ENCODE results near the gene HACD2.
"Not testable (repeated sequence)": the region's sequence is repeated elsewhere in the genome, so short reads cannot be mapped to it uniquely, and the experiment has no call there.

HACD2 gene

DNA sequence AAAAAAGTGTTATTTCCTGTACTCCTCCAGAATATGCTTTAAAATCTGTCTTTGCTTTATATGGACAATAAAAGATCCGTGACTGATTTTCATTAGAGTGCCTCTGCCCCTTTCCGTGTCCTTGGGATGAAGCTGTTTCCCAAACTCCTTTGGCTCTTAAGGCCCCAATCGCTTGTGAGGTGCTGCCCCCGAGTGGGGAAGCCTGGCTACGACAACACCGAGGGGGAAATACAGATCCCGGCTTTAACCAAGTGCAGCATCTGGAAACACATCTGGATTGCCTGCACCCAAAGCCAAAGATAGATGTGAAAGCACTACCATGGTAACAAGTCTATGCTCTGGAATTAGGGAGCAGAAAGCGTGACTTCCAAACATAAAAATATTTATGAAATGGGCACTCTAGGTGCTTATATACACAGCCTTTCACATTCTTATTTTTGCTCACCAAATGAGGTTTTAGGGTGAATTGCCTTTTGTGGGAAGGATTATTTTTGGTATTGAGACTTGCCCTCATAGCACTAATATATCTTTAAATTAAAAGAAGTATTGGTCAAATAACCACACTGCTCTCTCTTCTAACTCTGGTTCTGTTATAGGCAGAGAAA, 95.4 kb downstream of the HACD2 start:
- TF ChIP-seq, protein P1, sequence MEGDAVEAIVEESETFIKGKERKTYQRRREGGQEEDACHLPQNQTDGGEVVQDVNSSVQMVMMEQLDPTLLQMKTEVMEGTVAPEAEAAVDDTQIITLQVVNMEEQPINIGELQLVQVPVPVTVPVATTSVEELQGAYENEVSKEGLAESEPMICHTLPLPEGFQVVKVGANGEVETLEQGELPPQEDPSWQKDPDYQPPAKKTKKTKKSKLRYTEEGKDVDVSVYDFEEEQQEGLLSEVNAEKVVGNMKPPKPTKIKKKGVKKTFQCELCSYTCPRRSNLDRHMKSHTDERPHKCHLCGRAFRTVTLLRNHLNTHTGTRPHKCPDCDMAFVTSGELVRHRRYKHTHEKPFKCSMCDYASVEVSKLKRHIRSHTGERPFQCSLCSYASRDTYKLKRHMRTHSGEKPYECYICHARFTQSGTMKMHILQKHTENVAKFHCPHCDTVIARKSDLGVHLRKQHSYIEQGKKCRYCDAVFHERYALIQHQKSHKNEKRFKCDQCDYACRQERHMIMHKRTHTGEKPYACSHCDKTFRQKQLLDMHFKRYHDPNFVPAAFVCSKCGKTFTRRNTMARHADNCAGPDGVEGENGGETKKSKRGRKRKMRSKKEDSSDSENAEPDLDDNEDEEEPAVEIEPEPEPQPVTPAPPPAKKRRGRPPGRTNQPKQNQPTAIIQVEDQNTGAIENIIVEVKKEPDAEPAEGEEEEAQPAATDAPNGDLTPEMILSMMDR (conservative IDR thresholded peaks at IDR 0.05) = peak; percentile 90
- no peak overlapping the region for H3K27ac ChIP-seq

DNA sequence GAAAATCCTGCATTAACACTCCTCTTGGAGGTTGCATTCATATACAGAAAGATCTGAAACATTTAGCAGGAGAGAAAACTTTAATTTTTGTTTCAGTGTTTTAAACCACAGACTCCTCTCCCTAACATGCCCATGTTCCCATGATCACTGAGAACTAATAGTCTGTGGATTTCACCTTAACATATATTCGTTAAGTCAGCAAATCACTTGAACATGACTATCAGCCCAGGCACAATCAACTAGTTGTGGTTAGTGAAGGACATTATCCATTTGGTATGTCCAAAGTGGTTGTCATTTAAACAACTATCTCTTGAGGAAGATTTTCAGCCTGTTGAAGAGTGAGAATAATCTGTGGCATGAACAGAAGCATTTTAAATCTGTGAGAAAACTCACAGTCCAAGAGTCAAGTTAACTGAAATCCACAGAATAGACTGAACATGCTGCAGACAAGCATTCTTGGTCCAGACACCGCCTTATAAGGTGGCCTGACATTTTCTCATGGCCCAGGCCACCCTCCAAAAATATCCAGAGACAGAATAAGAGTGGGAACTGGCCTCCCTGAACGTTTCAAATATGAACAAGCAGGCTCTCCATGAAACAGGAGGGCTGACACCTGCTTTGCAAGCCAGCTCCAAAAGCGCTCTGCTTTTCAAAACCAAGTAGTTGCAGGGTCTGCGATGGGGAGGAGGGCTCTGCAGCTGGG, 96.1 kb downstream of the HACD2 start:
- H3K27ac ChIP-seq = no peak overlapping the region
- TF ChIP-seq, protein P1 (conservative IDR thresholded peaks at IDR 0.05) = no peak

DNA sequence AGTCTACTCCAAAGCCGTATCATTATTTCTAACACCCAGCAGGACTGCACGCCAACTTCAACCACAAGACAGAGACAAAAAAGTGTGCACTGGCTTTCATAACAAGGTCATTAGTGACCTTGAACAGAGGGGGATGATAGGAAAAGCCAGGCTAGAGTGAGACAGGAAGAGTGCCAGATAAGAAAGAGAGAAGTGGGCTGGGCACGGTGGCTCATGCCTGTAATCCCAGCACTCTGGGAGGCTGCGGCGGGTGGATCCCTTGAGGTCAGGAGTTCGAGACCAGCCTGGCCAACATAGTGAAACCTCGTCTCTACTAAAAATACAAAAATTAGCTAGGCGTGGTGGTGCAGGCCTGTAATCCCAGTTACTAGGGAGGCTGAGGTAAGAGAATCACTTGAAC, 97.8 kb downstream of the HACD2 start:
- not testable (repeated sequence) for H3K27ac ChIP-seq

DNA sequence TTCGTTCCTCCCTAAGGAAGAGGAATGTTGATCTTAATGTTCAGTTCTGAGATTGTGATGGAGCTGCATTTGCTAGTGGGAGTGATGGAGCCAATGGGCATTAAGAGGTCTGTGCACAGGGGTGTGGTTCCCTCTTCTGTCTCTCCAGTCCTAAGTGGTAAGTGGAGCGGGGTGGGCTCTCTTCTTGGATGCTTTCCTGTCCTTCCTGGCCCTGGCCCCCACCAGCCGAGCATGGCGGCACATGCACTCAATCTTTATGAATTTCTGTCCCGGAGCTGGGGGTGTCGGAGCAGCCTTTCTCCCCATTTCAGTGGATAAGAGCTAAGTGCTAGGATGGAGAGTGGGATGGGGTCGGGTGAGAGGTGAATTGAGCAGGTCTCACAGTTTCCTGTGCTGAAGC, 98.4 kb downstream of the HACD2 start:
- TF ChIP-seq, protein P1 (conservative IDR thresholded peaks at IDR 0.05) = no peak
- H3K27ac ChIP-seq = no peak overlapping the region

DNA sequence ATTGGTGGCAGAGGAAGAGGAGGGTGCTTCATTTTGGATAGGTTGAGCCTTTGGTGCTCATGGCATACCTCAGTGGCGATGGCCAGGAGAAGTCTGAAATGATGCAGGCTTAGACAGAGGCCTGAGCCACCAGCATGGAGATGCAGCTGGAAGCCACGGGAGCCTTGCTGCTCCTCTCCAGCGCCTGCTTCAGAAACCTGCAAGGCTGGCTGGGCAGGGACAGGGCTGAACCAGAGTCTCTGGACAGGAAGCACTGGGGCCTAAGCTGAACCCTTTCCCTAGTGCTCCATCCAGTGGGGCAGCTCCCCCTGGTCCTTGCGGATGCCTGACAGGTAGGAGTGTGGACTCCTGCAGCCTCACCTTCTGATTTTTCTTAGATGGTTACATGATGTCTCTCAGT, 99.3 kb downstream of the HACD2 start:
- TF ChIP-seq, protein P1 (conservative IDR thresholded peaks at IDR 0.05) = no peak
- H3K27ac ChIP-seq = no peak overlapping the region

DNA sequence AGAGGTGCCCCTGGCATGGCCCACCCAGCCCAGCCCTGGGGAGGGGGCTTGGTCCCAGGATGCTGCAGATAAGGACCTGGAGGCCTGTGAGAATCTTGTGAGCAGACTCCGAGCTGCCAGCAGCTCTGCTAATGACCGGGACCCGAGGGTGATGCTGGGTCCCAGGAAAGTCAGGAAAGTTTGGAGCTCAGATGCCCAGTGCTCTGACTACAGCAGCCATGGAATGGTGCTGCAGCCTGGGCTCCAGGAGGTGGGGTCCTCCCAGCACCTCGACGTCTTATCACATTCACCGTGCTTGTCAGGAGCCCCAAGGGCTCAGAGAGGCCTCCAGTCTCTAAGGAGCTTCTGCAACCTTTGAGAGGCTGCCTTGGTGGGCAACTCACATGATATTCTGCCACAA, 101.7 kb downstream of the HACD2 start:
- no peak overlapping the region for H3K27ac ChIP-seq
- TF ChIP-seq, protein P1 (conservative IDR thresholded peaks at IDR 0.05) = no peak

DNA sequence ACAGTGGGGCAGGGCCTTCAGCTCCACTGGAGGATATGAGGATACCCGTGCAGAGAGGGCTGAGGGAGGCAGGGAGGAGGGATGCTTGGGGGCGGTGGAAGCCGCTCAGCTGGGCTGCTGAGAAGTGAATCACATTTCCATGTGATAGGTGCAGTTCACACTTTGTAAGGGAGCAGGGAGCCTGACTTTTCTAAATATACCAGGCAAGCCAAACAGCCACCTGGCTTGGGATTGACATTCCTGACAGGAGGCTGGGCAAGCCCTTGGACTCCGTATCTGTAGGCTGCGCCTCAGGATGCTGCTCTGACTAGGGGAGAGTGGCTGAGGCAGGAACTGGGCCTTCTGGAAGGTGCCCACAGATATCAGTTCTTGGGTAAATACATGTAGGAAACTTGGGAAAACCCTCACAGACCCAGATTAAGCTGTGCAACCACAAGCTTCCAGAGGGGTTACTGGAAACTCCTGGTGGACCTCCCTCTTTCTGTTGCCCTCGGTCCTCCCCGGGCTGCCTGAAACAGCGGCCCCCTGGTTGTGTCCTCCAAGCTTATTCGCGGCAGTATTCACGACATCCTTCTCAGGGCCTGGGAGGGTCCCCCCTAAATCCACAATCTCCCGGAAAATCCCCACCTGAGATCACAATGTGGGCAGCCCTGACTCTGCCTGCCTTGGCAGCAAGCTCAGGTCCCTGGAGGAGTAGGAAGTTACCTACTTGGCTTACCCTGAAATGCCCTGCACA, 103.0 kb downstream of the HACD2 start:
- no peak overlapping the region for H3K27ac ChIP-seq

More for the DNA sequence above, 103.0 kb downstream of the HACD2 start:
- TF ChIP-seq, protein P1 (conservative IDR thresholded peaks at IDR 0.05) = no peak
